ENCODE results near the gene AMBP. TPM values are rescaled to one million over a fixed set of nuclear protein-coding genes. Genes with fewer than 3 reads are reported as not detected.
A peak's percentile ranks its signal among the peaks of the same experiment; 100 is the strongest.

AMBP gene
- total RNA-seq, 1 donor from 2014 or later: 0.51 TPM

DNA sequence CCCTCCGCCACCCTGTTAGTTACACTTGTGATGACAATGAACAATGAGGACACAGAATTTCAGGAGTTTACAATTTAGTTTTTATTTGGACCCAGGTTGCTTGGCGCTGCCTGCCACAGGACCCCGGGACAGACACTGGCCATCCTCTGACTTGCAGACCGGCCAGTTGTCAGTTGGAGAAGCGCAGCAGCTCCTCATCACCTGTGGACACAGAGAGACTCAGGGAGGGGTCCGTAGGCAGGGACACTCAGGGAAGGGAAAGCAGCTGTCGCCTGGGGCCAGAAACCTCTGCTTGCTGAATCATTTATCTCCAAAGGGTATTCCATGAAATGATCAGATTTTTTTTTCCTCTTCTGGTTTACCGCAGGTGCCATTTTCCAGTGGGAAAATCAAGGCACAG, 18.0 kb downstream of the AMBP start:
- ATAC-seq (ENCODE audit: poor library complexity) (no peak), DNase-seq (no peak)
- intact Hi-C loops (cut with DNase I): no loop called here

GRCh38 chr9:114059047-114059803, 18.9 kb downstream of the AMBP start:
- DNase-seq (peak; percentile 66), ATAC-seq (ENCODE audit: poor library complexity) (peak; percentile 70)
- intact Hi-C loops (cut with DNase I): no loop called here

DNA sequence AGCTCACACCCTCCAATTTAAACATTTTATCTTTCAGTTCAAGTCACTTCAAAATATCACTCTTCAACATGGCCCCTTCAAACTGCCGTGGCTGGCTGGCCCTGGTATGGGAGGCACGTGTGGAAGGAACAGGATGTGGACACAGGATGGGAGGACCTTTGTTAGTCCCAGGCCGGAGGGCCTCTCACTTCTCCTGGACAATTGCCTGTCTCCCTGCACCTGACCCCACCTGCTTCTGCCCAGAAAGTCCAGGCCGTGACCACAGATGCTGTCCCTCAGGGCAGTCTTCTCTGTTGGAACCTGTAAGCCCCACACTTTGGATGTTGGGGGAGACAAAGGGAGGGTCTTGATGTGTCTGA, 19.4 kb downstream of the AMBP start:
- no peak for ATAC-seq (ENCODE audit: poor library complexity)
- intact Hi-C loops (cut with DNase I): no loop called here
- no peak for DNase-seq

- DNase-seq: no peak
Measured at GRCh38 chr9:114057161-114057885, 20.8 kb downstream of the AMBP start.

GRCh38 chr9:114056527-114056926, 21.6 kb downstream of the AMBP start:
- intact Hi-C loops (cut with DNase I): no loop called here
- DNase-seq: no peak
- ATAC-seq (ENCODE audit: poor library complexity): no peak

More at GRCh38 chr9:114057161-114057885, 20.8 kb downstream of the AMBP start:
- intact Hi-C loops (cut with DNase I): no loop called here
- ATAC-seq (ENCODE audit: poor library complexity): no peak

GRCh38 chr9:114055894-114056293, 22.2 kb downstream of the AMBP start:
- DNase-seq (no peak), ATAC-seq (ENCODE audit: poor library complexity) (no peak)
- intact Hi-C loops (cut with DNase I): no loop called here

GRCh38 chr9:114055061-114055460, 23.0 kb downstream of the AMBP start:
- no peak for DNase-seq
- intact Hi-C loops (cut with DNase I): no loop called here

GRCh38 chr9:114054191-114054690, 23.9 kb downstream of the AMBP start:
- DNase-seq: no peak
- intact Hi-C loops (cut with DNase I): no loop called here

More at GRCh38 chr9:114055061-114055460, 23.0 kb downstream of the AMBP start:
- no peak for ATAC-seq (ENCODE audit: poor library complexity)

GRCh38 chr9:114053246-114054005, 24.7 kb downstream of the AMBP start:
- intact Hi-C loops (cut with DNase I): no loop called here
- no peak for DNase-seq
- ATAC-seq (ENCODE audit: poor library complexity): no peak

More at GRCh38 chr9:114054191-114054690, 23.9 kb downstream of the AMBP start:
- no peak for ATAC-seq (ENCODE audit: poor library complexity)

DNA sequence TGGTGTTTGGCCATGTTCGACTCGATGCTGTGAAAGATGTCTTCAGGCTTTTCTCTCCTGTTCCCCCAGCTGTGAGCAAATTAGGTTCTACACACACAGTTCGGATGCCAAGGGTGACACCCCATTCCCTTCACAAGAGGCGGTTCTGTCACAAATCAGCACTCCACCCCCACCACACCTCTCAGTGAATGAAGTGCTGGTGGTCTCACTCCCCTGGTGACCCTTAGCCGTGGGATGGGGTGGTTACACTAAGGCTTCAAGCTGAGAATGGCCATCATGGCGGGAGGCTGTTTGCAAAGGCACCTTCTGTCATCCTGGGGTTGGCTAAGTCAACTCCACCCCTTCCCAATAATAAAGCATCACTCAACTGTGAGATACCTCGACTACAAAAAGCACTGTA, 26.4 kb downstream of the AMBP start:
- DNase-seq: no peak
- ATAC-seq (ENCODE audit: poor library complexity): no peak
- intact Hi-C loops (cut with DNase I): no loop called here

GRCh38 chr9:114051281-114051680, 26.8 kb downstream of the AMBP start:
- ATAC-seq (ENCODE audit: poor library complexity) (no peak), DNase-seq (no peak)
- intact Hi-C loops (cut with DNase I): no loop called here

GRCh38 chr9:114050646-114051045, 27.5 kb downstream of the AMBP start:
- DNase-seq (no peak), ATAC-seq (ENCODE audit: poor library complexity) (no peak)
- intact Hi-C loops (cut with DNase I): no loop called here

DNA sequence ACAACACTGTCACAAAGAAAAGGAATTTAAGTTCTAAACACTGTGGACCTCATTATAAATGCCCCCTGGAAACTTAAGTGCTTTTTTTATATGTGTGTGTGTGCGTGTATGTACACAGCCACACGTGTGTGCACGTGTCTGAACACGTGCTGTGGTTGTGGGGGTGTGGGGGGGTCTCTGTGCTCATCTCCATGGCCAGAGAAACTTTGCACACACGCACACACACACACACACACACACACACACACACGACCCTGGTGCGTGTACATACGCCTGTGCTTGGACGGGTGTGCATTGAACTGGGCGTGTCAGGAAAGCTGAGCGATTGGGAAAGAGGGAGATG, 27.9 kb downstream of the AMBP start:
- ATAC-seq (ENCODE audit: poor library complexity) (no peak), DNase-seq (no peak)
- intact Hi-C loops (cut with DNase I): no loop called here

GRCh38 chr9:114049441-114050225, 28.5 kb downstream of the AMBP start:
- DNase-seq (no peak), ATAC-seq (ENCODE audit: poor library complexity) (no peak)
- intact Hi-C loops (cut with DNase I): no loop called here

DNA sequence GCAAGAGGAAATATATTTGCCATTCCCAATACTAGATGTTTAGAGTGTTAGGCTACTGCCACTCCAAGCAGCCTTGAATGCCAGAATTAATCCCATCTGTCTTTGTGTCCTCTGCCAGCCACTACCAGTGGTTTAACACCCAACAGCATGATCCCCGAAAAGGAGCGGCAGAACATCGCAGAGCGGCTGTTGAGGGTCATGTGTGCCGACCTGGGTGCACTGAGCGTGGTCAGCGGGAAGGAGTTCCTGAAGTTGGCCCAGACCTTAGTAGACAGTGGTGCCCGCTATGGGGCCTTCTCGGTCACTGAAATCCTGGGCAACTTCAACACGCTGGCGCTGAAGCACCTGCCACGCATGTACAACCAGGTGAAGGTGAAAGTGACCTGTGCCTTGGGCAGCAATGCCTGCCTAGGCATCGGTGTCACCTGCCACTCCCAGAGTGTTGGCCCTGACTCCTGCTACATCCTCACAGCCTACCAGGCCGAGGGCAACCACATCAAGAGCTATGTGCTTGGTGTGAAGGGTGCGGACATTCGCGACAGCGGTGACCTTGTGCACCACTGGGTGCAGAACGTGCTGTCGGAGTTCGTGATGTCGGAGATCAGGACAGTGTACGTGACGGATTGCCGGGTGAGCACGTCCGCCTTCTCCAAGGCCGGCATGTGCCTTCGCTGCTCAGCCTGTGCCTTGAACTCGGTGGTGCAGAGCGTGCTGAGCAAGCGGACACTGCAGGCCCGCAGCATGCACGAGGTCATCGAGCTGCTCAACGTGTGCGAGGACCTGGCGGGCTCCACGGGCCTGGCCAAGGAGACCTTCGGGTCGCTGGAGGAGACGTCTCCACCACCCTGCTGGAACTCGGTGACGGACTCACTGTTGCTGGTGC, 29.3 kb downstream of the AMBP start:
- DNase-seq: no peak
- intact Hi-C loops (cut with DNase I): no loop called here
- ATAC-seq (ENCODE audit: poor library complexity): no peak

- no peak for DNase-seq
- intact Hi-C loops (cut with DNase I): no loop called here
- no peak for ATAC-seq (ENCODE audit: poor library complexity)
Measured at GRCh38 chr9:114047717-114048116, 30.4 kb downstream of the AMBP start.

DNA sequence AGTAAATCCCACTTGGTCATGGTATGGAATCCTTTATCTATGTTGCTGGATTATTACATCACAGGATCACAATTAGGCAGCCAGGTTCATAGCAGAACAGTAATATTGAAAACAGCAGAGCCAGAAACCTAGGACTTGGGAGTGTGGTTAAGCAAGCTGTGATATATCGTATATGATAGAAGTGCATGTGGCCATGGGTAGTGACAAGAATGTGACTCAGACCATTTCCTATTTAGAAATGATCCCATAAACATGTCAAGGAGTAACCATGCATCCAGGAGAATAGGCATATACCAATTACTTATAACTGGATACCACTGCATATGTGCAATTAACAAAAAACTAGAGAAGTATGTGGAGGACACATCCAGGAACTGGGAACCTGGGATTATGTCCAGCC, 31.2 kb downstream of the AMBP start:
- intact Hi-C loops (cut with DNase I): no loop called here
- ATAC-seq (ENCODE audit: poor library complexity) (no peak), DNase-seq (no peak)

GRCh38 chr9:114046237-114046755, 31.8 kb downstream of the AMBP start:
- intact Hi-C loops (cut with DNase I): no loop called here
- ATAC-seq (ENCODE audit: poor library complexity) (no peak), DNase-seq (no peak)
